GM21360 (cell line): ENCODE measurements around the gene EDA.

Experiments
- ATAC-seq: cut with Tn5 transposase; IDR thresholded peaks from one replicate; pipeline ENCODE4 v1.9.1; 2021; ENCODE audit warnings: mild to moderate bottlenecking, moderate library complexity; ENCODE audit not compliant: unreplicated experiment

EDA gene

DNA sequence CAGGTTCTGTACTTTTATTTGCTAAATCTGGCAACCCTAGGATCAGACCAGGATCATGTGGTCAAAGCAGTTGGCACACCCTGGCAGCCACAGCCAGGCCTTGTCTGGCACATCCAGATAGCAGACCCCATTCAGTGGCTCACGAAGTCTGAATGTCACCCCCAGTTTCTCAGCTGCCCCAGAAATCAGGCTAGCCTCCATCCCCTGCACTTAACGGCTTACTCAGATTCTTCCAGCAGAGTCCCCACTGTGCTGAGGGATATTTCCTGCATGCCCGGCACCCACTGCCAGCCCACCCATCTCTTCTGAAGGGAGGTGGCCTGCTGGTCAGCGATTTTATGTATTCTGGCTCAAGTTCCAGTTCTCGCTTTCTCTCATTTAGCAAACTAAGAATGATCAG, 438.5 kb downstream of the EDA start:
- no peak for ATAC-seq

DNA sequence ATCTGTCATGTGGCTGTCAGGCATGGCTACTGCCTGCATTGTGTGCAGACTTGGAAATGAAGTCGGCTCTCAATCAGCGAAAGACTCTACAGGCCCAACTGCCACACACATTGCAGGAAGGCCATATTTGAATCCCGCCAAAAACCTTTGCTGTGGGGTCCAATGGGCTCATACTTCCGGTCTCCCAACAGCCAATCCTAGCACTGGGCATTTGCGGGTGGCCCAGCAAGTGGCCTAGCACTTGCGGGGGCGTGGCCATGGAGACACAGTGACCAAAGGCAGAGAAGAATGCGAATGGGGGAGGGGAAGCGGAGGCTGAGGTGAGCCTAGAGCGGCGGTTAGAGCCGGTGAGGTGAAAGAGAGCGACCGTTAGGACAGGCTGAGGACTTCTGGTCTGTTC, 446.2 kb downstream of the EDA start, which contains the start of gene OTUD6A:
TSS of gene OTUD6A (plus strand) at position 382 of the 400 bp plus-strand sequence. CDS start 68 bp downstream, outside the sequence.
- ATAC-seq, result no peak

DNA sequence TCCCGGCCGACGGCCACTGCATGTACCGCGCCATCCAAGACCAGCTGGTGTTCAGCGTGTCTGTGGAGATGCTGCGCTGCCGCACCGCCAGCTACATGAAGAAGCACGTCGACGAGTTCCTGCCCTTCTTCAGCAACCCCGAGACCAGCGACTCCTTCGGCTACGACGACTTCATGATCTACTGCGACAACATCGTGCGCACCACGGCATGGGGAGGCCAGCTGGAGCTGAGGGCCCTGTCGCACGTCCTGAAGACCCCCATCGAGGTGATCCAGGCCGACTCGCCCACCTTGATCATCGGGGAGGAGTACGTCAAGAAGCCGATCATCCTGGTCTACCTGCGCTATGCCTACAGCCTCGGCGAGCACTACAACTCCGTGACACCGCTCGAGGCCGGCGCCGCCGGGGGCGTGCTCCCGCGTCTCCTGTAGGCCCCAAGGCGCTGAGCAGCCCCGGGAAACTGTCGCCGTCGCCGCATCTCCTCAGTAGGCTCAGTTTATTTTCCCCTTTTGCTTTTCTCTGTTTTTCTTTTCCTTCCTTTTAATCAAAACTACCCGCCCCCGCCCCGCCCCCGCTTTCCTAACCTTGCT, 447.1 kb downstream of the EDA start:
- ATAC-seq, result no peak

DNA sequence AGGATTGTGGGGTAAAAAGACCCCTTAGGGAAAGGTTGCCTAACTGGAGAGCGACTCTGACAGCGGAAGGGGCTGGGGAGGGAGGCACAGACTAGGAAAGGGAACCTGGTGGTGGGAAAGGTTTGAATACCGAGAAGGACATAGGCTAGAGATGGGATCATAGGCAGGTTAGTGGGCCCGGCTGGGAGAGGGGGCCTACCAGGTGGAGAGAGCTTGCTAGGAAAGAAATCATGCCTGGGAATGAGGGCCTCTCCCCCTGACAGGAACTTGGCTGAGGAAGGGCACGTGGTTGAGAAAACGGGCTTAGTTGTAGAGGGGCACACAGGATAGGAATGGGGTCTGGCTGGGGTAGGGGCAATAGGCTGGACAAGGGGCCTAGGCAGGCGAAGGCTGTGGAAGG, 450.7 kb downstream of the EDA start:
- no peak for ATAC-seq

DNA sequence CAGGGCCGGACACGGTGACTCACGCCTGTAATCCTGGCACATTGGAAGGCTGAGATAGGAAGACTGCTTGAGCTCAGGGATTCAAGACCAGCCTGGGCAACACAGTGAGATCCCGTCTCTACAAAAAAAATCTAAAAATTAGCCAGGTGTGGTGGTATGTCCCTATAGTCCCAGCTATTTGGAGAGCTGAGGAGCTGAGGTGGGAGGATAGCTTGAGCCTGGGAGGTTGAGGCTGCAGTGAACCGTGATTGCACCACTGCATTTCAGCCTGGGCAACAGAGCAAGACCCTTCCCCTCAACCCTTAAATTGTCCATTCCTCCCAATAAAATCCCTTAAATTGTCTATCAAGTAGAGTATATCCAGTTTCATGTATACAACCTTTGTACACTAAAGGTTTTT, 463.4 kb downstream of the EDA start:
- no peak for ATAC-seq

DNA sequence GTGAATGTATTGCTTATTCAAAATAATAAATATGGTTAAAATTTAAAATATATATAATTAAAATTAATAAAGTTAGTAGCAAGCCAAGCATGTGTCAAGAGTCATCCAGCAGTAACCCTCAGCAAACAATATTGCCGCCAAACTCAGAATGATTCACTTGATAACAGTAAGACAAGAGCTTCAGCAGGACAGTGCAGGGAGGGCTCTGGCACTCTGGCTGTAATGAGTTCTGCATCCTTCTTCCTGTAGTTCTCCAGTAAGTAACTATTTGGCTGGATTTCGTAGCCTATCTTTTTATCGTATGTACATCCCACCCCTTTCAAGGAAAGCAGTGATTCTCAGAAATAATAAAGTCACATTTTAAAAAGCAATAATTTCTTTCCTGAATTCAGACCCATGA, 464.0 kb downstream of the EDA start:
- no peak for ATAC-seq

DNA sequence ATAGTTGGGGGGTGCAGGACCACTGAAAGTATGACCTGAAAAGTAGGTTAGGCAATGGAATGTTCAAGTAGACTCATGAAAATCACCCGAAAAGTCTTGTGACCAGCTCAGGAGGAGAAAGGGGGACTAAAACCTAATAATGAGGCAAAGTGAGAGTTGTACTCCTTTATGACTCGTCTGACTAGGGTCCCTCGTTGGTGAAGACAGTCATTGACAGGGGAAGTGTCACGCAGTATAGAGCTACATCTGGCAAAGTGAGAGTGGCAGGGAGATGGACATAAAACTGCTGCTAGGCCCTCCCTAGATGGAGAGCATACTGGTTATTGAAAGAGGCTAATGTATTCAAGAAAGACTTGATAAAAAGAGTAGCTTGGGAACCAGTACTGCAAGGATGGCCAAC, 466.8 kb downstream of the EDA start:
- ATAC-seq, result no peak

DNA sequence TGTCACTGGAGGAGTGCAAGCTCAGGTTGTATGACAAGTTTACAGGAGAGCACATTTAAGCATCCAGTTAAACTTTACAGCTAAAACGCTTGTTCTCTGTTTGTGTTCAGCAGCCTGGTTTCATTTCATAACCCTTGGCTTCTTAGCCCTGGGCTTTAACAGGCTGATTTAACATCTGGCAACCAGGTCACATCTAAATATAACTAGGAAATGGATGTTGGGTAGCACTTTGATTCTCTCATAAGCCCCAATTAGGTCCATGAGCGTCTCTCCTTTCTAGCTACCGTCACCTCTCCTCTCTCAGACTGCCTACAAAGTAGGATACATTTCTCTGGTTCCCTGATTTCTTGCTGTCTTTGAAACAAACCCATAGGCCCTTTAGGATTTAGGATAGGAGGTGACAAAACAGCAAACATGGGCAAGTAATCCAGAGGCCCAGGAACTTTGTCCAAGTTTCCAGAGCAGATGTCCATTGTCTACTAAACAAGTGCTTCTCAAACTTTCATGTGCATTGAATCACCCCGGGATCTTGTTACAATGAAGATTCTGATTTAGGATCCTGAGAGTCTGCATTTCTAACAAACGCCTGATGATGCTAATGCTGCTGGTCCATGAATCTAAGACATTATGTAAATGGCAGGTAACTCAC, 468.8 kb downstream of the EDA start:
- no peak for ATAC-seq

DNA sequence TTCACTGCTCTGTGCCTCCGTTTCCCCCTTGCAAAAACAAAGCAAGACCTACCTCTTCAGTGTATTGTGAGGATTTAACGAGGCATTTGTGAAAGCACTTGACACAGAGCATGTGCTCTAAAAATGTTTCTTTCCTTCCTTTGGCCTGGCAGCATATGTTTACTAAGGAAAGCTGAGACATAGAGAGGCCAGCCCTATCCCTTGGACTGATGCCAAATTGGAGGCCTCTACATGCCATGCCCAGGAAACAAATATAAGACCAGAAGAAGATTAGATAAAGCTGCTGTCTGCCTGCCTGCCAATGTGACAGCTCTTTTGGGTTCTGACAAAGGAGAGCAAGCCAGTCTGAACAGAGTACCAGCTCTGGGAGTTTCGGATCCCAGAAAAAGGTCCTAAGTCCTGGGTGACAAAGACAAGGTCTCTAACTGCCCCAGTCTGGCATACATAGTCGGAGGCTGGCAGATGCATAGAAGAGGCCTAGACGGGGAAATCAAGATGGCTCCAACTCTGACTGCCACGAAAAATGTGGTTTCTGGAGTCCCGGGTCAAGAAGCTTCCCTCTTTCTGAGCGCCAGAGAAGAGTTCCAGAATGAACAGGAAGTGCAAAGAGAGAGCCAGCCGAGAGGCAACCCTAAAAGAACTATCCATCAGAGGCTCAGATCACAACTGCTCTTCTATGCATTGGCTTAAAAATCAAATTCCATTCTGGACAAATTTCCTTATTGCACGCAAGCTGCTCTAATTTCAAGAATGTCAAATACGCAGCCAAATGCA, 472.1 kb downstream of the EDA start:
- ATAC-seq, result no peak

DNA sequence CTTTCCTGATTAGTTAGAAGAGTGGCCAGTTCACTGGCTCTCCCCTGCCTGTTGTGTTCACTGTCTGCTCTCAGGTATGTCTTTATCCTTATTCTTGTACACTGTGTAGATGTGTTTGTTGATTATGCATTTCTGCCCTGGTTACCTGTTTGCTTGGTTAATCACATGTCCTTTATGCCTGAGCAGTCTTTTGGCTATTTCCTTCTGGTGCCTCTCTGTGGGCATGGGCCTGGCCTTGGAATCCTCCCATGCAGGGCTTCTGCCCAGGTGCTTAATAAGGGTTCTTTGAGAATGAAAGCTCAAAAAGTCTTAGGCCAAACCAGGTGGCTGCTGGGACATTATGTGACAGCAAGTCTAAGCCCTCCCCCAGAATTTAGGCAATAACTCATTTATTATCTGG, 472.8 kb downstream of the EDA start:
- no peak for ATAC-seq
